Central memory CD8-positive, alpha-beta T cell (primary cell): ENCODE results near the gene SLC26A11.

Experiments
- ATAC-seq: fragments of 150-1000 bp; cut with Tn5 transposase; replicated peaks from 2 replicates; pipeline ENCODE4 v1.10.0; 2022; ENCODE audit warnings: mild to moderate bottlenecking, moderate FRiP score, moderate number of reproducible peaks; ENCODE audit not compliant: poor library complexity, severe bottlenecking; ENCODE audit errors: extremely low read depth
- DNase-seq, 2 donors: peaks; one replicate each; pipeline ENCODE4 v3.0.0; 2021; ENCODE audit warnings: low spot score in 2 of 2
- H3K27ac Mint-ChIP-seq: one replicate; pipeline ENCODE4 v1.8.0; 2022; ENCODE audit warnings: low read depth, mild to moderate bottlenecking, moderate library complexity, mixed read lengths
- H3K27me3 Mint-ChIP-seq: one replicate; pipeline ENCODE4 v1.8.0; 2022; ENCODE audit warnings: mixed read lengths
- H3K36me3 Mint-ChIP-seq: one replicate; pipeline ENCODE4 v1.8.0; 2022; ENCODE audit warnings: mild to moderate bottlenecking, moderate library complexity, mixed read lengths; ENCODE audit not compliant: insufficient read depth
- H3K4me1 Mint-ChIP-seq: one replicate; pipeline ENCODE4 v1.8.0; 2022; ENCODE audit warnings: mixed read lengths
- H3K4me3 Mint-ChIP-seq: one replicate; pipeline ENCODE4 v1.8.0; 2022; ENCODE audit warnings: mild to moderate bottlenecking, moderate library complexity, mixed read lengths
- H3K9me3 Mint-ChIP-seq: one replicate; pipeline ENCODE4 v1.8.0; 2022; ENCODE audit warnings: mixed read lengths

The SLC26A11 gene

GRCh38 chr17:80277751-80278671, 57.8 kb downstream of the SLC26A11 start:
- Mint-ChIP-seq H3K27me3 (no peaks in the 10 kb centered on the region), H3K4me3 (no peak overlapping the region), H3K36me3 (peaks cover 67% of the 10 kb centered on the region), H3K9me3 (no peaks in the 10 kb centered on the region), H3K27ac (peak overlapping the region; percentile 41), H3K4me1 (peaks cover 57% of the 10 kb centered on the region)
- ATAC-seq = no peak
- no peak for DNase-seq

- Mint-ChIP-seq H3K27ac (peak overlapping the region; percentile 42), H3K4me3 (no peak overlapping the region), H3K9me3 (no peaks in the 10 kb centered on the region), H3K4me1 (peaks cover 56% of the 10 kb centered on the region), H3K27me3 (no peaks in the 10 kb centered on the region), H3K36me3 (peaks cover 64% of the 10 kb centered on the region)
- DNase-seq = no peak
- no peak for ATAC-seq
Measured at GRCh38 chr17:80279895-80280294, 59.7 kb downstream of the SLC26A11 start.

GRCh38 chr17:80281516-80281915, 61.3 kb downstream of the SLC26A11 start:
- no peaks in the 10 kb centered on the region for H3K27me3 Mint-ChIP-seq
- no peak overlapping the region for H3K27ac Mint-ChIP-seq
- no peak for ATAC-seq
- no peak for DNase-seq
- H3K4me3 Mint-ChIP-seq = no peak overlapping the region
- H3K36me3 Mint-ChIP-seq = peaks cover 52% of the 10 kb centered on the region
- H3K4me1 Mint-ChIP-seq = peaks cover 47% of the 10 kb centered on the region
- no peaks in the 10 kb centered on the region for H3K9me3 Mint-ChIP-seq

DNA sequence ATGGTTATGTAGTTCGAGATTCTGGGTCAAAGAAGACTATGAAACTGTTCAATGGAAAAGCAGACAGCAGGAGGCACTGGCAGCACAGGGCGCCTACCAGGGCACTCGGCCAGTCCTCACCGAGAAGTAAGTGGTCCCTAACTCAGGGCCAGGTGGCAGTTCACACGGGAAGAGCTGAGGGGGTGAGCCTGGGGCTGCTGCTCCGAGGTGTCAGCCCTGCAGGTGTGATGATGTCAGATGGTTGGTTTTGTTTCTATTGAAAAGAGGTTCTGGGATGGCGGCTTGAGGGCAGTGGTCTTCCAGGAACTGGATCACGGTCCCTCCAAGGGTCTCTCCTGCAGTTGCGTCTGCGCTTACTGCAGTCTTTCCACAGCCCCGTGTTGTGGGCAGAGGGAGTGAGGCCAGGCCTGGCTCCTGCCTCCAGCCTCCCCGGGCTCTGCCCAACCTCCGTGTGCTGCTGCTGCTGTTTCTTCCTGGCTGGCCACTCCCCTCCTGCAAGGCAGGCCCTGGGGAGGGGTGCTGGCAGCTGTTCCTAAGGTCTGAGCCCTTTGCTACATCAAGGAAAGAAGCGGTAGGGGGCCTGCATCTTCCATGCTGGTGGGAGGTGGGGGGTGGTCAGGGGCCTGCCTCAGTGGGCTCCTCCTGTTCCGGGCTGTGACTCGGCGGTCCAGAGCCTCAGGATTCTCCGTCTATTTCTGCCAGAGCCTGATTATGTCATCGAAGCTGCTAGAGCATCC, 63.1 kb downstream of the SLC26A11 start:
- DNase-seq (no peak), ATAC-seq (no peak)
- no peaks in the 10 kb centered on the region for H3K27me3 Mint-ChIP-seq
- no peak overlapping the region for H3K4me3 Mint-ChIP-seq
- no peaks in the 10 kb centered on the region for H3K9me3 Mint-ChIP-seq
- peaks cover 35% of the 10 kb centered on the region for H3K4me1 Mint-ChIP-seq
- H3K27ac Mint-ChIP-seq = peak overlapping the region; percentile 70
- peaks cover 44% of the 10 kb centered on the region for H3K36me3 Mint-ChIP-seq

DNA sequence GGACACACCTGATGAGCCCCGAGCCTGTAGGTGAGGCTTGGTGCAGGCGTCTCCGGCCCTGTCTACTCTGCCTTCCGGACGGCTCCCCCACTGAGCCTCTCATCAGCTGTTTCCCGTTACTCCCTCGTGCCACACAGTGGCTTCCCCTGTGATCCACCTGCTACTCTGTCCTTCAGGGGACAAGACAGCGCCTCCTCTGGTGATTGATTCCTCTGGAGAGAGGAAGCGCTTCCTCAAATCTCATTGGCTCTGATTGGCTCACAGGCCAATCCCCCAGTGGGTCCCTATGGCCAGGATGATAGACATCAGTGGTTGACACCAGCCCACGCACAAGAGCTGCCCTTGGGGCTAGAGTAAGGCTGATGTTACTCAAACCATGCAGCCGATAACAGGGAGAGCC, 64.4 kb downstream of the SLC26A11 start:
- ATAC-seq (peak; percentile 86), DNase-seq (peak in 1 of 2 donors; percentile 17)
- Mint-ChIP-seq H3K9me3 (no peaks in the 10 kb centered on the region), H3K27ac (peak overlapping the region; percentile 71), H3K27me3 (no peaks in the 10 kb centered on the region), H3K4me1 (peaks cover 27% of the 10 kb centered on the region), H3K4me3 (peak overlapping the region; percentile 12), H3K36me3 (peaks cover 45% of the 10 kb centered on the region)

- DNase-seq = no peak
- no peak for ATAC-seq
- no peak overlapping the region for H3K4me3 Mint-ChIP-seq
- peaks cover 24% of the 10 kb centered on the region for H3K4me1 Mint-ChIP-seq
- peaks cover 46% of the 10 kb centered on the region for H3K36me3 Mint-ChIP-seq
- H3K27me3 Mint-ChIP-seq = no peaks in the 10 kb centered on the region
- no peaks in the 10 kb centered on the region for H3K9me3 Mint-ChIP-seq
- peak overlapping the region; percentile 29 for H3K27ac Mint-ChIP-seq
Measured at GRCh38 chr17:80285237-80285920, 65.2 kb downstream of the SLC26A11 start.

DNA sequence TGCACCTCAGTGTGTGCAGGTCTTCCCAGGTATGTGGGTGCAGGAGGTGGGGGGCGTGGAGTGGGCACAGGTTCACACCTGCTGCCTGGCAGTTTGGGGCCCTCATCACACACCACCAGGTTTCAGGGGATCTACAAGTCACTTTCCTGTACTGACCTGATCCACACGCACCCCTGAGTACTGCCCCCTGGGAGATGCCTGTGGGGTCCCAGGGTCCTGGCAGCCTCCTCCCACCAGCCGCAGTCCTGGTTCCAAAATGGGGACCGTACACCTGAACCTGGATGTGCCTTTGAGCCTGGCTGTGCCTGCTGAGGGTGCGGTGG, 66.4 kb downstream of the SLC26A11 start:
- Mint-ChIP-seq H3K4me1 (peaks cover 18% of the 10 kb centered on the region), H3K27me3 (no peaks in the 10 kb centered on the region), H3K27ac (no peak overlapping the region), H3K9me3 (no peaks in the 10 kb centered on the region), H3K4me3 (no peak overlapping the region), H3K36me3 (peaks cover 52% of the 10 kb centered on the region)
- DNase-seq (no peak), ATAC-seq (no peak)

DNA sequence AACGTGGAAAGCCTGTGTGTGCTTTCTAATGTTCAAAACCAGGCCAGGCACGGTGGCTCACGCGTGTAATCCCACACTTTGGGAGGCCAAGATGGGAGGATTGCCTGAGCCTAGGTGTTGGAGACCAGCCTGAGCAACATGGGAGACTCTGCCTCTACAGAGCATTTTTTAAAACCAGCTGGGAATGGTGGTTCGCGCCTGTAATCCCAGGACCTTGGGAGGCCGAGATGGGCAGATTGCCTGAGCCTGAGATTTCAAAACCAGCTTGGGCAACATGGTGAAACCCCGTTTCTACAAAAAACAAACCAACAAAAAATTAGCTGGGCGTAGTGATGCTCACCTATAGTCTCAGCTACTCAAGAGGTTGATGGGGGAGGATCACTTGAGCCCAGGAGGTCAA, 66.8 kb downstream of the SLC26A11 start:
- H3K27me3 Mint-ChIP-seq = no peaks in the 10 kb centered on the region
- peaks cover 17% of the 10 kb centered on the region for H3K4me1 Mint-ChIP-seq
- DNase-seq = no peak
- H3K9me3 Mint-ChIP-seq = no peaks in the 10 kb centered on the region
- H3K4me3 Mint-ChIP-seq = no peak overlapping the region
- peaks cover 52% of the 10 kb centered on the region for H3K36me3 Mint-ChIP-seq
- peak overlapping the region; percentile 86 for H3K27ac Mint-ChIP-seq
- ATAC-seq = no peak

GRCh38 chr17:80287806-80288567, 67.8 kb downstream of the SLC26A11 start:
- H3K27ac Mint-ChIP-seq = peak overlapping the region; percentile 86
- ATAC-seq (no peak), DNase-seq (no peak)
- H3K4me1 Mint-ChIP-seq = peaks cover 14% of the 10 kb centered on the region
- no peak overlapping the region for H3K4me3 Mint-ChIP-seq
- H3K36me3 Mint-ChIP-seq = peaks cover 54% of the 10 kb centered on the region
- no peaks in the 10 kb centered on the region for H3K9me3 Mint-ChIP-seq
- no peaks in the 10 kb centered on the region for H3K27me3 Mint-ChIP-seq

DNA sequence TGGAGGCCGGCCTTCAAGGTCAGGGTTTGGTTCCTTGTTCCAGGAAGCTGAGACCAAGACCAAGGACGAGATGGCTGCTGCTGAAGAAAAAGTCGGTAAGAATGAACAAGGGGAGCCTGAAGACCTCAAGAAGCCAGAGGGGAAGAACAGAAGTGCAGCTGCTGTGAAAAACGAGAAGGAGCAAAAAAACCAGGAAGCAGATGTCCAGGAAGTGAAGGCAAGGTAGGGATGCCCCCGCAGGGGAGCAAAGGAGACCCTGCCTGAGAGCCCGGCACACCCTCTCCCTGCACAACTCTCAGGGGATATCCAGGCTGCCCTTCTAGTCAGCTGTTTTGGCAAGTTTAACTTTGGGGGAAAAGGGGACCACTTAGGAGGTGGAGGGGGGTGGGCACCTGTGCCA, 69.4 kb downstream of the SLC26A11 start:
- ATAC-seq (no peak), DNase-seq (no peak)
- Mint-ChIP-seq H3K27ac (peak overlapping the region; percentile 84), H3K4me1 (peaks cover 8% of the 10 kb centered on the region), H3K9me3 (no peaks in the 10 kb centered on the region), H3K36me3 (peaks cover 61% of the 10 kb centered on the region), H3K27me3 (no peaks in the 10 kb centered on the region), H3K4me3 (no peak overlapping the region)

GRCh38 chr17:80290156-80290555, 69.9 kb downstream of the SLC26A11 start:
- H3K27ac Mint-ChIP-seq = no peak overlapping the region
- peaks cover 65% of the 10 kb centered on the region for H3K36me3 Mint-ChIP-seq
- ATAC-seq = no peak

GRCh38 chr17:80291260-80291659, 71.0 kb downstream of the SLC26A11 start:
- peaks cover 76% of the 10 kb centered on the region for H3K36me3 Mint-ChIP-seq
- ATAC-seq = no peak

More at GRCh38 chr17:80290156-80290555, 69.9 kb downstream of the SLC26A11 start:
- no peak for DNase-seq
- H3K4me1 Mint-ChIP-seq = peaks cover 6% of the 10 kb centered on the region
- no peaks in the 10 kb centered on the region for H3K9me3 Mint-ChIP-seq
- H3K27me3 Mint-ChIP-seq = no peaks in the 10 kb centered on the region
- no peak overlapping the region for H3K4me3 Mint-ChIP-seq

More at GRCh38 chr17:80291260-80291659, 71.0 kb downstream of the SLC26A11 start:
- DNase-seq = no peak
- H3K27me3 Mint-ChIP-seq = no peaks in the 10 kb centered on the region
- no peak overlapping the region for H3K4me3 Mint-ChIP-seq
- H3K9me3 Mint-ChIP-seq = no peaks in the 10 kb centered on the region
- peaks cover 6% of the 10 kb centered on the region for H3K4me1 Mint-ChIP-seq
- H3K27ac Mint-ChIP-seq = no peak overlapping the region
